Nephron (organoid): ENCODE measurements around the gene C14orf180.

Experiments
- H3K27ac Mint-ChIP-seq, 3 experiments: 2 replicates each; pipeline ENCODE4 v1.8.0; 2020; ENCODE audit warnings: mixed read lengths in 3 of 3, mild to moderate bottlenecking in 2 of 3, moderate library complexity in 1 of 3
- H3K27me3 Mint-ChIP-seq: 2 replicates; pipeline ENCODE4 v1.8.0; 2021; ENCODE audit warnings: low read depth, mild to moderate bottlenecking, moderate library complexity, mixed read lengths
- H3K36me3 Mint-ChIP-seq: 2 replicates; pipeline ENCODE4 v1.8.0; 2020; ENCODE audit warnings: low read depth, mixed read lengths
- H3K4me1 Mint-ChIP-seq: 2 replicates; pipeline ENCODE4 v1.8.0; 2020; ENCODE audit warnings: mixed read lengths
- H3K4me3 Mint-ChIP-seq, 3 experiments: 2 replicates each; pipeline ENCODE4 v1.8.0; 2020; ENCODE audit warnings: mild to moderate bottlenecking in 3 of 3, mixed read lengths in 3 of 3, moderate library complexity in 2 of 3
- H3K9me3 Mint-ChIP-seq: 2 replicates; pipeline ENCODE4 v1.8.0; 2020; ENCODE audit warnings: mixed read lengths
- CTCF ChIP-seq, 3 experiments: fragments of 200-600 bp; sonication (generic); IDR thresholded peaks; one replicate each; pipeline ENCODE4 v1.5.0; 2021; ENCODE audit warnings: antibody characterized with exemption in 3 of 3; ENCODE audit not compliant: unreplicated experiment in 3 of 3

C14orf180 gene

GRCh38 chr14:104536942-104537612 is 42.5 kb upstream of the C14orf180 start:
- H3K9me3 Mint-ChIP-seq = no peaks in the 10 kb centered on the region
- H3K36me3 Mint-ChIP-seq = no peaks in the 10 kb centered on the region
- no peak for TF ChIP-seq CTCF (IDR thresholded peaks at IDR 0.05; ENCODE audit: unreplicated experiment in 3 of 3)
- no peak overlapping the region for H3K4me3 Mint-ChIP-seq
- no peaks in the 10 kb centered on the region for H3K4me1 Mint-ChIP-seq
- peaks cover 18% of the 10 kb centered on the region for H3K27me3 Mint-ChIP-seq
- H3K27ac Mint-ChIP-seq = peak overlapping the region in 1 of 3 experiments; percentile 46

GRCh38 chr14:104537613-104537988 is 42.0 kb upstream of the C14orf180 start:
- H3K36me3 Mint-ChIP-seq = no peaks in the 10 kb centered on the region

GRCh38 chr14:104541905-104542465 is 37.6 kb upstream of the C14orf180 start:
- Mint-ChIP-seq H3K27ac (no peak overlapping the region), H3K4me3 (no peak overlapping the region), H3K27me3 (peaks cover 42% of the 10 kb centered on the region), H3K4me1 (no peaks in the 10 kb centered on the region), H3K36me3 (no peaks in the 10 kb centered on the region), H3K9me3 (no peaks in the 10 kb centered on the region)
- TF ChIP-seq CTCF (IDR thresholded peaks at IDR 0.05; ENCODE audit: unreplicated experiment in 3 of 3) = no peak

More at GRCh38 chr14:104537613-104537988, 42.0 kb upstream of the C14orf180 start:
- peaks cover 16% of the 10 kb centered on the region for H3K27me3 Mint-ChIP-seq
- no peak for TF ChIP-seq CTCF (IDR thresholded peaks at IDR 0.05; ENCODE audit: unreplicated experiment in 3 of 3)
- no peaks in the 10 kb centered on the region for H3K9me3 Mint-ChIP-seq
- H3K27ac Mint-ChIP-seq = peak overlapping the region in 1 of 3 experiments; percentile 46
- no peaks in the 10 kb centered on the region for H3K4me1 Mint-ChIP-seq
- H3K4me3 Mint-ChIP-seq = no peak overlapping the region

- Mint-ChIP-seq H3K27me3 (peaks cover 40% of the 10 kb centered on the region), H3K9me3 (no peaks in the 10 kb centered on the region), H3K27ac (peak overlapping the region in 1 of 3 experiments; percentile 19), H3K36me3 (no peaks in the 10 kb centered on the region), H3K4me3 (no peak overlapping the region), H3K4me1 (no peaks in the 10 kb centered on the region)
- no peak for TF ChIP-seq CTCF (IDR thresholded peaks at IDR 0.05; ENCODE audit: unreplicated experiment in 3 of 3)
Observed at GRCh38 chr14:104542871-104543830, 36.4 kb upstream of the C14orf180 start.

GRCh38 chr14:104544362-104544961 is 35.1 kb upstream of the C14orf180 start:
- no peaks in the 10 kb centered on the region for H3K4me1 Mint-ChIP-seq
- H3K27me3 Mint-ChIP-seq = peaks cover 40% of the 10 kb centered on the region
- H3K4me3 Mint-ChIP-seq = no peak overlapping the region
- TF ChIP-seq CTCF (IDR thresholded peaks at IDR 0.05; ENCODE audit: unreplicated experiment in 3 of 3) = no peak
- H3K36me3 Mint-ChIP-seq = no peaks in the 10 kb centered on the region
- no peak overlapping the region for H3K27ac Mint-ChIP-seq
- H3K9me3 Mint-ChIP-seq = no peaks in the 10 kb centered on the region
